H1 (cell line): ENCODE data around the gene RUNX1.

ENCODE experiments used
- CTCF ChIP-seq, 3 experiments: IDR thresholded peaks; 1 replicate in 2 of 3; 2 replicates in 1 of 3; pipeline versions ENCODE4 v1.5.1 to v1.6.1; 2011; ENCODE audit warnings: low read length in 3 of 3, mild to moderate bottlenecking in 3 of 3, inconsistent platforms in 2 of 3, low read depth in 1 of 3, moderate library complexity in 1 of 3; ENCODE audit not compliant: insufficient read depth in 1 of 3; ENCODE audit errors: control extremely low read depth in 1 of 3
- GABPA ChIP-seq: IDR thresholded peaks from 2 replicates; pipeline ENCODE4 v1.6.1; 2011; ENCODE audit warnings: mild to moderate bottlenecking, low read length, moderate library complexity, borderline replicate concordance; ENCODE audit not compliant: insufficient read depth
- MAX ChIP-seq: IDR thresholded peaks from 2 replicates; pipeline ENCODE4 v1.6.1; 2012; ENCODE audit warnings: inconsistent platforms
- SIX5 ChIP-seq: IDR thresholded peaks from 2 replicates; pipeline ENCODE4 v1.6.1; 2011; ENCODE audit warnings: mild to moderate bottlenecking, low read depth, low read length
- ZNF274 ChIP-seq: IDR thresholded peaks from 2 replicates; pipeline ENCODE4 v1.7.0; 2012; ENCODE audit warnings: low read length, borderline replicate concordance; ENCODE audit errors: extremely low read depth

GRCh38 chr21:34990842-34991241 lies 58.3 kb downstream of the RUNX1 start:
- TF ChIP-seq CTCF (IDR thresholded peaks at IDR 0.05; ENCODE audit: control extremely low read depth in 1 of 3, insufficient read depth in 1 of 3, low read depth in 1 of 3, low read length in 3 of 3) (no peak), MAX (no peak), GABPA (no peak), ZNF274 (no peak), SIX5 (no peak)
